ENCODE data around the gene BSG. TPM values are rescaled to one million over a fixed set of nuclear protein-coding genes. Genes with fewer than 3 reads are reported as not detected.

Gene BSG
- total and polyA plus RNA-seq, 9 of the 15 experiments (the other 6 are each of a cell fraction or from before 2014, with no cell fraction given): 4.6 to 495 (median 187) TPM

DNA sequence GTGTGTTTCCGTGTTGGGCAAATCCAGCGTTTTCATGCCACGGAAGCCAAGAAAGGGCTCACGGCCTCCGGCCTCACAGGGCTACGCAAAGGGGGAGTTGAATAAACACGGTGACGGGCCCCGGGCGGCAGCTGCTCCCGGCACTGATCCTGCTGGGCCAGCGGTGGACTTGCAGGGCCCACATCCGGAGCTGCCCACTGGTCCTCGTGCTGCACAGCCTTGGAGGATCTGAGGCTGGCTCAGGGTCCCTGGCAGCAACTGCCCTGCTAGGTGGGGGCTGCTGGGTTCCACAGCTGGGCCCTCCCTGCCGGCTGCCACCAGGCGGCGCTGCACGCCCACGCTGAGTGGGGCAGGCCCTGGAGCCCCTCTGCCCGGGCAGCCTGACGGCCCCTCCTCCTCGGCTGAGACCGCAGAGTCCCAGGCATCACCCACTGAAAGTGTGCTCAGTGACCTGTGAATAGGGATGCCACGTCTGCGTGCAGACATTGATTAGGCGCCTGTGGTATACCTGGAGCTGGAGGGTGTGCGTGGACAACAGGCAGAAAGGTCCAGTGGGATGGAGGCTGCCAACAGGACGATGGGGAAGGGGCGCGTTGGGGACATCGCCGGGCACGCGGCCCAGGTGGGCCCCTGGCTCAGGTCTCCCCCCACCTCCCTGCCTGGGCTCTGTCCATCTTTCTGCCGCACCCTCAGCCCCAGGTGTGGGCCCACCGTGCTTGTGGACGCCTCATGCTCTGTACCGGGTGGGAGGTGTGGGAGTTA is 12.0 kb downstream of the BSG start (continued):
- TF ChIP-seq E2F1 (CRISPR knock-in tag; IDR thresholded peaks at IDR 0.05): no peak
- no peak for TF ChIP-seq MCM3 (IDR thresholded peaks at IDR 0.05)
- no peak for TF ChIP-seq JUN (IDR thresholded peaks at IDR 0.05; ENCODE audit: borderline replicate concordance, low read depth, low read length)
- no peak for TF ChIP-seq JUN (CRISPR knock-in tag; IDR thresholded peaks at IDR 0.05; ENCODE audit: borderline replicate concordance)
- TF ChIP-seq KDM4B (IDR thresholded peaks at IDR 0.05; ENCODE audit: borderline replicate concordance in 2 of 2, low read depth in 1 of 2): peak in 1 of 2 experiments; percentile 83; a peak in 1 of 4 replicates
- 0 out of 2 replicates have a peak, but pooled peaks have one; percentile 77 for TF ChIP-seq HDGF (IDR thresholded peaks at IDR 0.05)
- no peak for TF ChIP-seq DDX20 (tag; IDR thresholded peaks at IDR 0.05; ENCODE audit: low read depth)
- TF ChIP-seq ZNF232 (CRISPR knock-in tag; IDR thresholded peaks at IDR 0.05): no peak
- TF ChIP-seq KLF6 (CRISPR knock-in tag; IDR thresholded peaks at IDR 0.05; ENCODE audit: borderline replicate concordance): no peak
- TF ChIP-seq, protein P1, sequence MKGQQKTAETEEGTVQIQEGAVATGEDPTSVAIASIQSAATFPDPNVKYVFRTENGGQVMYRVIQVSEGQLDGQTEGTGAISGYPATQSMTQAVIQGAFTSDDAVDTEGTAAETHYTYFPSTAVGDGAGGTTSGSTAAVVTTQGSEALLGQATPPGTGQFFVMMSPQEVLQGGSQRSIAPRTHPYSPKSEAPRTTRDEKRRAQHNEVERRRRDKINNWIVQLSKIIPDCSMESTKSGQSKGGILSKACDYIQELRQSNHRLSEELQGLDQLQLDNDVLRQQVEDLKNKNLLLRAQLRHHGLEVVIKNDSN (CRISPR knock-in tag; IDR thresholded peaks at IDR 0.05): no peak
- no peak for TF ChIP-seq HNRNPLL (IDR thresholded peaks at IDR 0.05; ENCODE audit: low read depth, low read length, poor library complexity, severe bottlenecking)
- no peak for TF ChIP-seq CBFA2T2 (conservative IDR thresholded peaks at IDR 0.05)
- no peak for TF ChIP-seq ARID2 (IDR thresholded peaks at IDR 0.05)
- TF ChIP-seq, protein P2, sequence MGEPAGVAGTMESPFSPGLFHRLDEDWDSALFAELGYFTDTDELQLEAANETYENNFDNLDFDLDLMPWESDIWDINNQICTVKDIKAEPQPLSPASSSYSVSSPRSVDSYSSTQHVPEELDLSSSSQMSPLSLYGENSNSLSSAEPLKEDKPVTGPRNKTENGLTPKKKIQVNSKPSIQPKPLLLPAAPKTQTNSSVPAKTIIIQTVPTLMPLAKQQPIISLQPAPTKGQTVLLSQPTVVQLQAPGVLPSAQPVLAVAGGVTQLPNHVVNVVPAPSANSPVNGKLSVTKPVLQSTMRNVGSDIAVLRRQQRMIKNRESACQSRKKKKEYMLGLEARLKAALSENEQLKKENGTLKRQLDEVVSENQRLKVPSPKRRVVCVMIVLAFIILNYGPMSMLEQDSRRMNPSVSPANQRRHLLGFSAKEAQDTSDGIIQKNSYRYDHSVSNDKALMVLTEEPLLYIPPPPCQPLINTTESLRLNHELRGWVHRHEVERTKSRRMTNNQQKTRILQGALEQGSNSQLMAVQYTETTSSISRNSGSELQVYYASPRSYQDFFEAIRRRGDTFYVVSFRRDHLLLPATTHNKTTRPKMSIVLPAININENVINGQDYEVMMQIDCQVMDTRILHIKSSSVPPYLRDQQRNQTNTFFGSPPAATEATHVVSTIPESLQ (CRISPR knock-in tag; IDR thresholded peaks at IDR 0.05): no peak
- peak; percentile 8; the same call in 1 of the 2 replicates for TF ChIP-seq ZBTB17 (CRISPR knock-in tag; IDR thresholded peaks at IDR 0.05)
- TF ChIP-seq ZNF551 (CRISPR knock-in tag; IDR thresholded peaks at IDR 0.05): no peak
- no peak for TF ChIP-seq ZNF584 (CRISPR knock-in tag; IDR thresholded peaks at IDR 0.05; ENCODE audit: low read depth)
- TF ChIP-seq TBP (optimal IDR thresholded peaks at IDR 0.05; ENCODE audit: low read depth, low read length): no peak
- no peak for TF ChIP-seq E2F3 (CRISPR knock-in tag; IDR thresholded peaks at IDR 0.05)
- TF ChIP-seq, protein P3, sequence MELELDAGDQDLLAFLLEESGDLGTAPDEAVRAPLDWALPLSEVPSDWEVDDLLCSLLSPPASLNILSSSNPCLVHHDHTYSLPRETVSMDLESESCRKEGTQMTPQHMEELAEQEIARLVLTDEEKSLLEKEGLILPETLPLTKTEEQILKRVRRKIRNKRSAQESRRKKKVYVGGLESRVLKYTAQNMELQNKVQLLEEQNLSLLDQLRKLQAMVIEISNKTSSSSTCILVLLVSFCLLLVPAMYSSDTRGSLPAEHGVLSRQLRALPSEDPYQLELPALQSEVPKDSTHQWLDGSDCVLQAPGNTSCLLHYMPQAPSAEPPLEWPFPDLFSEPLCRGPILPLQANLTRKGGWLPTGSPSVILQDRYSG (tag; conservative IDR thresholded peaks at IDR 0.05; ENCODE audit: low read depth): no peak
- TF ChIP-seq ILF3 (IDR thresholded peaks at IDR 0.05; ENCODE audit: borderline replicate concordance): no peak; the same call in 1 of the 2 replicates
- TF ChIP-seq ZNF121 (CRISPR knock-in tag; conservative IDR thresholded peaks at IDR 0.05): no peak
- TF ChIP-seq, protein P4, sequence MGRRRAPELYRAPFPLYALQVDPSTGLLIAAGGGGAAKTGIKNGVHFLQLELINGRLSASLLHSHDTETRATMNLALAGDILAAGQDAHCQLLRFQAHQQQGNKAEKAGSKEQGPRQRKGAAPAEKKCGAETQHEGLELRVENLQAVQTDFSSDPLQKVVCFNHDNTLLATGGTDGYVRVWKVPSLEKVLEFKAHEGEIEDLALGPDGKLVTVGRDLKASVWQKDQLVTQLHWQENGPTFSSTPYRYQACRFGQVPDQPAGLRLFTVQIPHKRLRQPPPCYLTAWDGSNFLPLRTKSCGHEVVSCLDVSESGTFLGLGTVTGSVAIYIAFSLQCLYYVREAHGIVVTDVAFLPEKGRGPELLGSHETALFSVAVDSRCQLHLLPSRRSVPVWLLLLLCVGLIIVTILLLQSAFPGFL (CRISPR knock-in tag; IDR thresholded peaks at IDR 0.05): no peak
